H7 (cell line): ENCODE results near the gene CWF19L2. TPM values are rescaled to one million over a fixed set of nuclear protein-coding genes. Genes with fewer than 3 reads are reported as not detected.
"Not testable (repeated sequence)": the region's sequence is repeated elsewhere in the genome, so short reads cannot be mapped to it uniquely, and the experiment has no call there.

ENCODE experiments used
- DNase-seq: peaks from one replicate; pipeline ENCODE4 v3.0.0; 2012
- H3K27me3 ChIP-seq: 2 replicates; pipeline ENCODE4 v1.6.0; 2011; ENCODE audit warnings: mild to moderate bottlenecking, low read length; ENCODE audit not compliant: control insufficient read depth, insufficient read depth
- H3K36me3 ChIP-seq: replicated peaks from 2 replicates; pipeline ENCODE4 v1.5.1; 2011; ENCODE audit warnings: low read length; ENCODE audit not compliant: control insufficient read depth, insufficient read depth
- H3K4me3 ChIP-seq: 2 replicates; pipeline ENCODE4 v1.5.1; 2011; ENCODE audit warnings: low read depth, mild to moderate bottlenecking, control low read depth, low read length, moderate library complexity; ENCODE audit not compliant: insufficient read depth
- total RNA-seq: library from RNA; depleted of rRNA; stranded (reverse); fragments of >200 nt; shearing (Covaris generic); gene quantifications from 2 replicates; pipeline ENCODE4 v1.2.3, GENCODE V29; 2014; rRNA removed

CWF19L2 gene
- total RNA-seq: 9.8 and 19.6 TPM in 2 replicates

DNA sequence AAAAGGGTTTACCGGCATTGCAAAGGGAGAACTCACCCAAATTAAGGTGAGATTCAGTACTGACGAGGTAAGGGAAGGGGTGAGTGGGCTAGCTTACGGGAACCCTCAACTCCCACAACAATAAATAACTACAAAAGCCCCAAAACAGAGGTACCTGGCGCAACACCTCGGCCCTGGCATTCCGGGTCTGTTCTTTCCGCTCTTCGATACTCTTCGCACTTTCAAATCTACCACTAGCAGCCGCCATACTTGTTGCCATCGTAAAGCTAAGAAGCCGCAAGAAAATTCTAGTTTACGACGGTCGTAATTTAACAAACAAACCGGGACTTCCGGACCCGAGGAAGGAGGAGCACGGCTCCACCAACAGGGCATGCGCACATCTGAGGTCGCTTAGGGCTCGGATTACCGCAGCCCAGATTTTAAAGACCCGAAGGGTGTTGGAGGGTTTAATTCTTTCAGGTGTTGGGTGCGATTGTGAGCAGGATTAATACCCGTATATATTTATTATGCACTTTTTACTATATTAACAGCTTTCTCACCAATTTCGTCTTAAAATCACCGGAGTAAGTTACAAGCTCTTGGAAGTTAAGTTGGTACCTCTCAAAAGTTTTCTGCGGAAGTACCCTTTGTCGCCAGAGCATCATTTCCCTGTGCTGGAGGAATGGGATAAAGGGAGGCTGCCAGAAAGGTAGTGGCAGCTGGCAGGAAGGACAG, at the start of gene CWF19L2:
Gene CWF19L2 (minus strand): TSS at position 268 of the 714 bp plus-strand sequence. CDS start 9 bp downstream, at position 259.
- peaks cover 4% of the 10 kb centered on the region for H3K36me3 ChIP-seq
- H3K27me3 ChIP-seq: no peaks in the 10 kb centered on the region
- H3K4me3 ChIP-seq: peak within 1 kb of the TSS; percentile 83
- DNase-seq: peak; percentile 76

DNA sequence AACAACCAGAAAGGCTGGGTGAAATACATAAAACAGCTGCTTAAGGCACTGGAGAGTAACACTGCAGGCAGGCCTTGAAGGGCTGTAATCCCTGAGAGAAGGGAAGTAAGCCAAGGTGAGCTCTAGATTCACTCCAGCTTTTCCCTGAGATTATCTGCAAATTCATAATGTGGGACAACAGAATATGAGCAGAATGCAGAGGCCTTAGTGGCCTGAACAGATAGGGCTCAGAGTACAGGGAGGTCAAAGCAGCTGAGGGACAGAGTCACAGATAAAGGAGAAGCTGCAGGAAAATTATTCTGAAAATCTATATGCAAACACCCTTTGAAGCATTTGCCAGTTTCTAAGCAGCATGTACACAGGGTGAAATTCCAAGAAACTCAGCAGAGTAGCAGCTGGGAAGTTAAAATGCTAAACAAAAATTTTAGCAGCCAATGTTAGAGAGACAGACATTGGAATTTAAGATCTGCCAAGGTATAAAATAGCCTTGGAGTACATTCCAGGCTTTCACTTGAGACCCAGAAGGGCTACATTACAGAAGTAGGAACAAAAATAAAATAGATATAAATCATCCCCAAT, 48.1 kb upstream of the CWF19L2 start:
- no peak overlapping the region for H3K4me3 ChIP-seq
- H3K36me3 ChIP-seq: peaks cover 1% of the 10 kb centered on the region; the same call in 1 of the 2 replicates

DNA sequence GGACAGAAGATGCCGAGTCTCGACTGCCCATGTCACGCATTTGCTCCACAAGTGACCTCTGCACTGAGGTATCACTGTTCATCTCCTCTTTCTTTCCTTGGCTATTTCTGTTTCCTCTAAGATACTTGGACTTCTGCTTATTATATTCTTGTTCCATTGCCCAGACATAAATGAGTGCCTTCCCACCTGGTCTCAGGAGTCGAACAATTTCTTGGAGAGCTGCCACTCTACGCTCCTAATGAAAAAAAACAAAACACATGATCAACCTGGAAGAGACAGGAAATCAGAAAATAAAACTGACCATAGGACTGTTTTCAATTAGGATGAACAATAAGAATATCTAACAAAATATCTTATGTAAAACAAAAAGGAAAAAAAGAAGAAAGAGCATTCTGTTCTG, 47.4 kb upstream of the CWF19L2 start:
- H3K27me3 ChIP-seq: no peaks in the 10 kb centered on the region
- no peak overlapping the region for H3K4me3 ChIP-seq
- no peak for DNase-seq
- peaks cover 1% of the 10 kb centered on the region; the same call in 1 of the 2 replicates for H3K36me3 ChIP-seq

More for the DNA sequence above, 48.1 kb upstream of the CWF19L2 start:
- DNase-seq: no peak
- H3K27me3 ChIP-seq: no peaks in the 10 kb centered on the region

DNA sequence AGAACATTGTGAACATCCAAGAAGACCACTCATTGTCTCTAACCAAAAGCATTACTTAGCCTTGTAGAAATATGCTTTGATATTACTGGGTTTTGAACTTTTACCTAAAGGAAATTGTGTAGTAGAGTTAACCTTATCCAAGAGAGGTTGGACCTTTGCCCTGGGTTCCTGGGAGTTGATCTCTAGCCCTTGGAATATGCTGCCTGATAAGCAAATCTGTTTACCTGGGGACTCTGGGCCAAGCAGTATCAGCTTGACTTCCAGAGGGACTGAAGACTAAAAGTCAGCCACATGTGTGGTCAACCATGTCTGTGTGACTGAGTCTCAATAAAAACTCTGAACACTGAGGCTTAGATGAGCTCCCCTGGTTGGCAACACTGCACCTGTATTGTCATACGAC, 44.1 kb upstream of the CWF19L2 start:
- Histone ChIP-seq H3K36me3 (peaks cover 1% of the 10 kb centered on the region; the same call in 1 of the 2 replicates), H3K27me3 (no peaks in the 10 kb centered on the region), H3K4me3 (no peak overlapping the region)
- DNase-seq: no peak

DNA sequence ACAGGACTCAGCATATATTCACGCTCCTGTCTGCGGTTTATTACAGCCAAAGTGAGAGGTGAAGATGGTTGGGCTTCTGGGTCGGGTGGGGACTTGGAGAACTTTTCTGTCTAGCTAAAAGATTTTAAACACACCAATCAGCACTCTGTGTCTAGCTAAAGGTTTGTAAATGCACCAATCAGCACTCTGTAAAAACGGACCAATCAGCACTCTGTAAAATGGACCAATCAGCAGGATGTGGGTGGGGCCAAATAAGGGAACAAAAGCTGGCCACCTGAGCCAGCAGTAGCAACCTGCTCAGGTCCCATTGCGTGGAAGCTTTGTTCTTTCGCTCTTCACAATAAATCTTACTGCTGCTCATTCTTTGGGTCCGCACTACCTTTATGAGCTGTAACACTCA, 39.7 kb upstream of the CWF19L2 start:
- H3K4me3 ChIP-seq, DNase-seq, H3K27me3 ChIP-seq, H3K36me3 ChIP-seq: not testable (repeated sequence)

DNA sequence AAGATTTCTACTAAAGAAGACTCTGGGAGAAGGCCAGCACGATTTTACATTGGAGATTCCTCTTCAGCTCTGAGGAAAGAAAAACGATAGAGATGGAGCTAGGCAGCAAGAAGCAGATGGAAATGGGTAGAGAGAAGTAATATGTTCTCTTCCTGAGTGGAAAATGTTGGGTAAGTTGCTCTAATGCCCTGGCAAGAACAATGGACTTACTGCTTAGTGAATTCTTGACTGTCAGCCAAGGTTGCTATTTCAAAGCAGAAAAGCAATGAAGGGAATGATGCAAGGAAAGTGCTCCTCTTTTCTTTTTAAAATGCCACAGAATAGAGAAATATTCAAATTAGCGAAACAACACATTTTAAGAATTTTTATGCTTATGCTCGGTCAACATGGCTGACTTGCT, 38.4 kb upstream of the CWF19L2 start:
- Histone ChIP-seq H3K36me3 (no peaks in the 10 kb centered on the region), H3K4me3 (no peak overlapping the region), H3K27me3 (no peaks in the 10 kb centered on the region)
- no peak for DNase-seq

DNA sequence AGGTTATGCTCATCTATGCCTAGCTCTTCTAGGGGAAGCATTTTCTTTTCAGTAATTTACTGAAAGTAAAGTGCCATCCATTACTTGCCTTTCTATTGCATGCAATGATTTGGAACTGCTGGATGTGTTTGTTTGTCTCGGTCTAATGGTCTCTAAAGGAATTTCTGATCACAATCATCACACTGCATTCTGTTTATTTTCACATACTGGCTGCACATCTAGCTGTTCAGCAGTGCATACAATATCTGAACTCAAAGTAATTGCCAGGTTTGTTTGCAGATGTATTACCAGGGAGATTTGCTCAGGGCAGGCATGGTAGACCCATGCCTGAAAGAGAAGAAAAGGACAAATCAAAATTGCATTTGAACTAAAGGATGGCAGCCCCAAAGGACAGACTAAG, 36.4 kb upstream of the CWF19L2 start:
- Histone ChIP-seq H3K27me3 (no peaks in the 10 kb centered on the region), H3K36me3 (no peaks in the 10 kb centered on the region), H3K4me3 (no peak overlapping the region)
- no peak for DNase-seq

DNA sequence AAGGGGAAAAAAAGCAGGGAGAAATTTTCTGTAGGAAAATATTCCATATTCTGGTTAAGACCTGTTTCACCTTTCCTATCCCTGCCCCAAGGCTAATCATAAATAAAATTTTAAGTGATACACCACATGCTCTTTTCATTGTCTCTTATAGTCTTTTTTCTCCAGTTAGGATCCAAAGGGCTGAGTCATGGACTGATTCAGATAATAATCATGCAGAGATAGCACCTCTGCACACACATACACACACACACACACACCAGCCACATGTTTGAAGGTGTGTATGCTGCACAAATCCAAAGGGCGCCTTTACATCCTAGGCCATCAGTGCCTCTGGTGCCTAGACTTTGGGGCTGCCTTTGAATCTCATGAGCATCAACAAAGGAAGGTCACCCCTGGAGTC, 35.5 kb upstream of the CWF19L2 start:
- Histone ChIP-seq H3K27me3 (no peaks in the 10 kb centered on the region), H3K4me3 (no peak overlapping the region), H3K36me3 (no peaks in the 10 kb centered on the region)
- DNase-seq: no peak

DNA sequence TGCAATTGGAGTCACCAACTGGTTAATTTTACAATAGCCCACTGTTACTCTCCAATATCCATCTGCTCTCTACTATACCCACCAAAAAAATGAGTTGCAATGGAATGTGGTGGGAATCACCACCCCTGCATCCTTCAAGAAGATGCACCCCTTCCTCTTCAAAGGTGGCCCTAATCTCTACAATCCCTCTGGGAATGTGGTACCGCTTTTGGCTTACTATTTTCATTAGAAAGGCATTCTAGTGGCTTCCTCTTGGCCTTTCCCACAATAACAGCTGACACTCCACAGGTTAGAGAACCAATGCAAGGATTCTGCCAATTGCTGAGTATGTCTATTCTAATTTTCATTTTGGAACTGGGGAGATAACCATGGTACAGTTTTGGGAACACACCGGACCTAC, 33.2 kb upstream of the CWF19L2 start:
- DNase-seq: no peak
- no peaks in the 10 kb centered on the region for H3K36me3 ChIP-seq
- no peaks in the 10 kb centered on the region for H3K27me3 ChIP-seq
- no peak overlapping the region for H3K4me3 ChIP-seq

DNA sequence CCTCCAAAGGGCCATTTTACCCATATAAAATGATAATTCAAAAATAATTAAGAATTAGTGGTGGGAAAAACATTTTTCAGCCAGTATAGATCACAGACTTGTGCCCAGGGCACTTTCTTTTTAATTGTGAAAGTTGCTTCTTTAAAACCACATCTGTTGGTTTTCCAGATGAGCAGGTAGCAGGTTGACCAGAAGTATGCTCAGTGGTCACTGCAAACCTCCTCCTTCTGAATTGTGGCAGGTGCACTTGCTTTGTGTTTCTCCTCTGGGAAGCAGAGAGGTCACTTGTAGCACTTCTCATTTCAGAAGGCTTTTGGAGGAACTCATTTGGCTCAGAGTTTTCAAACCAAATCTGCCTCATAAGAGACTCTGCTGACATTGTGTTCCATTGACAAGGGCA, 24.6 kb upstream of the CWF19L2 start:
- Histone ChIP-seq H3K4me3 (no peak overlapping the region), H3K36me3 (no peaks in the 10 kb centered on the region), H3K27me3 (no peaks in the 10 kb centered on the region)
- DNase-seq: no peak

DNA sequence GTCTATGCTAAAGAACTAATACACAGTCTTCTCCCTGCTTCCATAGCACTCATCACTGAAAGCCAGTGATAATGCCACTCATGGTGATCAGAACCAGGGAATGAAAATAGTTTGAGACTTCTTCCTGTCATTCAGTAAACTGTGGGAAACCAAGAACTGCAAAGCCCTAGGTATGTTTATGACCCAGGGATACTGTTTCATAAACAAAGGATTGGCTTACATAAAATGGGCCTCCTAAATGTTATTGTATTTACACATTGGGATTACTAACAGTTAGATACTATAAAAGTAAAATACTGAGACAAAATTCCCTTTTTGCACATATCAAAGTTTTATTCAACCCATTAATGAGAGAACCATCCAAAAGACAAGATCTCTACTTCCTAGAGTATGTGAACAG, 21.3 kb upstream of the CWF19L2 start:
- H3K4me3 ChIP-seq: no peak overlapping the region
- DNase-seq: no peak
- no peaks in the 10 kb centered on the region for H3K27me3 ChIP-seq
- H3K36me3 ChIP-seq: no peaks in the 10 kb centered on the region

DNA sequence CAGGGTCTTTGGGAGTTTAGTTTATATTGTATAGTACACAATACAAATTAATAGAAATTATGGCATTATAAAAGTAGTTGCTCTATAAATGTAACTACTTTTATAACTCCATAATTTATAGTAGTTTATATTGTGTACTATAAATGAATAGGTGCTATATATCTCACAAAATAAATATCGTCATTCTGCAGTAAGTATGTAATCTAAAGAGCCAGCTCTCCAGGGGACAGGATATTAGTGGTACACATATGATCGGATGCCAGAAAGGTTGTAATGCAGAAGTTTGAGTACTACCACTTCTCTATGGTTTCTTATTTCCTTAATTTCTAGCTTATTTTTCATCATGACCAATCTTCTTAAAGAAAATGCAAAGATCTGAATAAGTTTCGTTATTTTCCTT, 20.2 kb upstream of the CWF19L2 start:
- no peaks in the 10 kb centered on the region for H3K27me3 ChIP-seq
- H3K36me3 ChIP-seq: no peaks in the 10 kb centered on the region
- H3K4me3 ChIP-seq: no peak overlapping the region
- DNase-seq: no peak

DNA sequence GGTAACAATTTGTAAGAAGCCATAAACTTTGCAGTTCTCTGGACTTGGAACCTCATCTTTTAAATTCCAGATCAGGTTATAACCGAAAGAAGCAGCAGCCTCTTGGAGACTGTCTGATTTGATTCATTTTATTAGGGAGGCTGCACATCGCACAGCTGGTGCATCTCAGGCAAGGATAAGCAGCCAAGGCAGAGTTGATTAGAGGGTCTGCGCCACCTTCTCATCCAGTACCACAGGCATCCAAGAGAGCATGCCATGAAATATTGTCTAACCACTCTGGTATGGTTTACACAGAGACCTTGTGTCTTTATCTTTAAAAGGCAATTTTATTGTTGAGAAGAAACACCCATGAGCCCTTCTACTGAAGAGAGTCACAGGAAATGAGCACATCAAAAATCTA, 16.2 kb upstream of the CWF19L2 start:
- DNase-seq: no peak
- no peaks in the 10 kb centered on the region for H3K27me3 ChIP-seq
- no peak overlapping the region for H3K4me3 ChIP-seq
- H3K36me3 ChIP-seq: no peaks in the 10 kb centered on the region

DNA sequence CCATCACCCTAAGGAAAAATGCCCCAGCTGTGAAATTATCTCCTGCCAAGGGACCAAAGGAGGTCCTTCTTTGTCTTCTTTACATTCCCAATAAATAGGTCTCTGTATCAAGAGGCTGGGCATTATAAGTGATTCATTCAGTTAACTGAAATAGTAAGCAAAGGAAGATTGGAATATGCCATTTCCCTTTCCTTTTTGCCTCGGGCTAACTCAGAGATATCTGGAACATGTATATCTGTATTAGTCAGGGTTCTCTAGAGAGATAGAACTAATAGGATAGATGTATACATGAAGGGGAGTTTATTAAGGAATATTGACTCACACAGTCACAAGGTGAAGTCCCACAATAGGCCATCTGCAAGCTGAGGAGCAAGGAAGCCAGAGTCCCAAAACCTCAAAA, 15.3 kb upstream of the CWF19L2 start:
- no peak for DNase-seq
- Histone ChIP-seq H3K27me3 (no peaks in the 10 kb centered on the region), H3K4me3 (no peak overlapping the region), H3K36me3 (no peaks in the 10 kb centered on the region)

DNA sequence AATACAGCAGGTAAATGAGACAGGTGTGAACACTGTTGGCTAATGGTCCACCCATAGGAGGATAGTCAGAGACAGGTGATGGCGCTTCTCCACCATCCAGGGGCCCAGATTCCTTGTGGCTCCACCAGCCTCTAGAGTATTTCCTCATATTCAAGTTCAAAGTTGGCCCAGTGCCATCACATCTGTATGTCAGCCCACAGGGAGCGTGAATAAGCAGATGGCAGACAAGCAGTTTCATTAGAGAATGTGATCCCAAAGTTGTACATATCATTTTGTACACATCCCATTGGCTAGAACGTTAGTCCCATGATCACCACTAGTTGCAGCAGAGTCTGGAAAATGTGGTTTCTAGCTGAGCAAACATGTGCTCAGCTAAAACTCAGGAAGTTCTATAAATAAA, 11.0 kb upstream of the CWF19L2 start:
- no peaks in the 10 kb centered on the region for H3K36me3 ChIP-seq
- DNase-seq: no peak
- H3K4me3 ChIP-seq: no peak overlapping the region
- H3K27me3 ChIP-seq: no peaks in the 10 kb centered on the region
